GM20000 (cell line): Measurements from ENCODE around the gene COL4A2.
A peak's percentile ranks its signal among the peaks of the same experiment; 100 is the strongest.

Experiments used
- DNase-seq: peaks from one replicate; pipeline ENCODE4 v3.0.0; 2012; ENCODE audit warnings: low spot score
- TF ChIP-seq, protein P1 (sequence below): IDR thresholded peaks from 2 replicates; pipeline ENCODE4 v1.5.1; 2012; ENCODE audit warnings: mild to moderate bottlenecking, control low read depth; ENCODE audit errors: extremely low read depth, missing control alignments

Gene COL4A2

DNA sequence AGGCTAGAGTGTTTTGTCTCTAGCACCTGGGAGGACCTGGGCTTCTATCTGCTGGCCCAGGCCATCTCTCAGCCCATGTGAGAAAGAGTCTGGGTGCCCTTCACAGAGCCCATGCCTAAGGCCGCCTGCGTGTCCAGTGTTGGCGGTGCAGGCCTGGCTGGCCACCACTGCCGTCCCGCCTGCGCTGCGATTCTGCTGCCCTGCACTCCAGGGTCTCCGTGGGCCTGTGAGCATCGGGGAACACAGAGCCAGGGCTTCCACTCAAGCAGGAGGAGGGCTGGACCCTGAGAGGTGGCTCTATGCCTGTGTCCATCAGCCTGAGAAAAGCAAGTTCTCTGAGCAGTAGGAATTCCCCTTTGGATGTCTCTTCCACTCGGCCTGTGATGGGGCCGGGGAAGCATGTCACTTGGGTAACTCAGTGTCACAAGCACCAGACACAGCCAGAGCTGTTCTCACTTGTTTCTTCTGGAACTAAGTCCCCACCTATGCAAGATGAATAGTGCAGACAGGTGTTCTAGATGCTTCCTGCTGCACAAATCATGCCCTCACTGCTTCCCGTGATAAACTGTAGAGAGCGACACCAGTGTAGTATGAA, 160.5 kb downstream of the COL4A2 start:
- no peak for DNase-seq
- TF ChIP-seq, protein P1, sequence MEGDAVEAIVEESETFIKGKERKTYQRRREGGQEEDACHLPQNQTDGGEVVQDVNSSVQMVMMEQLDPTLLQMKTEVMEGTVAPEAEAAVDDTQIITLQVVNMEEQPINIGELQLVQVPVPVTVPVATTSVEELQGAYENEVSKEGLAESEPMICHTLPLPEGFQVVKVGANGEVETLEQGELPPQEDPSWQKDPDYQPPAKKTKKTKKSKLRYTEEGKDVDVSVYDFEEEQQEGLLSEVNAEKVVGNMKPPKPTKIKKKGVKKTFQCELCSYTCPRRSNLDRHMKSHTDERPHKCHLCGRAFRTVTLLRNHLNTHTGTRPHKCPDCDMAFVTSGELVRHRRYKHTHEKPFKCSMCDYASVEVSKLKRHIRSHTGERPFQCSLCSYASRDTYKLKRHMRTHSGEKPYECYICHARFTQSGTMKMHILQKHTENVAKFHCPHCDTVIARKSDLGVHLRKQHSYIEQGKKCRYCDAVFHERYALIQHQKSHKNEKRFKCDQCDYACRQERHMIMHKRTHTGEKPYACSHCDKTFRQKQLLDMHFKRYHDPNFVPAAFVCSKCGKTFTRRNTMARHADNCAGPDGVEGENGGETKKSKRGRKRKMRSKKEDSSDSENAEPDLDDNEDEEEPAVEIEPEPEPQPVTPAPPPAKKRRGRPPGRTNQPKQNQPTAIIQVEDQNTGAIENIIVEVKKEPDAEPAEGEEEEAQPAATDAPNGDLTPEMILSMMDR: no peak

DNA sequence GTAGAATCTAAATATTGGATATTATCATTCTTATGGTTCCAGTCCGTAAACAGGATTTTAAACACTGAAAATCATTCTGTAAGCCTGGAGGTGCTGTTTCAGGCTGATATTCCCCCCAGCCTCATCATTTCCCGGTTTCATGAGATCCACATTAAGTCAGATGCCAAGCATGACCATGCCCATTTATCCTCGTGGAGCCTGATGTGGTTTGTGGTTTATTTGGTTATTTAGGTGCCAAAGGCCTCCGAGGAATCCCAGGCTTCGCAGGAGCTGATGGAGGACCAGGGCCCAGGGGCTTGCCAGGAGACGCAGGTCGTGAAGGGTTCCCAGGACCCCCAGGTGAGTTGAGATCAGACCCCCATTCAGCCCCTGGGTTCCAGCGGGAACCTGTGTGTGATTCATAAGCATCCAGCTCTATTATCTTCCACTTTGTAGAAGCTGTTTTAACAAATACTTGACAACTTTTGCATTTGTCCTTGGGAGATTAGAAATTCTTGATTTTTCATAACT, 162.0 kb downstream of the COL4A2 start:
- TF ChIP-seq, protein P1: no peak
- DNase-seq: no peak

DNA sequence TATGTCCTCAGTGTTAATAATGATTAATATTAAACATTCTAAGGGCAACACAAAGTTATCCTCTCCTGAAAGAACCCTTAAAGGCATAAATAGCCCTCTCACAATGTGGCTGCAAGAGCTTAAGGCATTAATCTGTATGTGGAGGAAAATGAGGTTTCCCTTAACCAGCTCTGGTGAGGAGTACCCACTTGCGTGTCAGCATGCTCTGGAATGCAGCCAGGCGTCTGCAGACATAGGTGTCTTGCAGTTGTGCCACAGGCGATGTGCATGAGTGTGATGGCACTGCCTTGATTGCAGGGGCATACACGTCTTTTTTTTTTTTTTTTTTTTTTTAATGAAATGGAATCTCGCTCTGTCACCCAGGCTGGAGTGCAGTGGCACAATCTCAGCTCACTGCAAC, 162.5 kb downstream of the COL4A2 start:
- DNase-seq: no peak
- TF ChIP-seq, protein P1: no peak

DNA sequence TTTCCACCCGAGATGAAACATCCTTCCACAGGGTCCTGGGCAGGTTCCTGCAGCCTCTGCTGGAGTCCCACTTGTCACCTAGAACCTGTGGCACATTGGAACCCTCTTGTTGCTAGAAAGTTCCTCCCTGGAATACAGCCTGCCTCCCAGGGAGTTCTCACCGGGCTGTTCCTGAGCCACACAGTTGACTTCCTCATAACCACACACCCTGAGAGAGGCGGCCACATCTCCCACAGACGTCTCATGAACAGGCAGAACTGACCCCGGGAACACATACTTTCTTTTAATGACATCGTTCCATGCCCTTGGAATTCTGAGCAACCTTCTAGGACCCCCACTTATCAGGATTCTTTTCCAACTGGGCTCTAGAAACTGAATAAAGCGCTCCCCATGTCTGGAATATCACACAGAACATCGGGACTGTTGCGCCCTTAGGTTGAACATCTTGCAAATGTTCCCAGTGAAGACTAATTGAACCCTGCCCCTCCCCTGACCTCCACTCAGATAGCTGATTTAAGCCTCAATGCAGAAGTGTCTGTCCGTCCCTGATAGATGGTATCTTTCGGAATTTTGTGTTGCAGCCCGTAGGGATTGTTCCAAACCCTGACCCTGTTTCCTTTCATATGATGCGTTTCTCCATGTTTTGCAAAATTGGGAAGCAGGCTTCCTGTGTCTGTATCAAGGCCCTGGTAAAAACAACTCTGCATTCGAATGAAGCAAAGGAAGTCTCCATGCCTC, 163.4 kb downstream of the COL4A2 start:
- TF ChIP-seq, protein P1: no peak
- DNase-seq: no peak

DNA sequence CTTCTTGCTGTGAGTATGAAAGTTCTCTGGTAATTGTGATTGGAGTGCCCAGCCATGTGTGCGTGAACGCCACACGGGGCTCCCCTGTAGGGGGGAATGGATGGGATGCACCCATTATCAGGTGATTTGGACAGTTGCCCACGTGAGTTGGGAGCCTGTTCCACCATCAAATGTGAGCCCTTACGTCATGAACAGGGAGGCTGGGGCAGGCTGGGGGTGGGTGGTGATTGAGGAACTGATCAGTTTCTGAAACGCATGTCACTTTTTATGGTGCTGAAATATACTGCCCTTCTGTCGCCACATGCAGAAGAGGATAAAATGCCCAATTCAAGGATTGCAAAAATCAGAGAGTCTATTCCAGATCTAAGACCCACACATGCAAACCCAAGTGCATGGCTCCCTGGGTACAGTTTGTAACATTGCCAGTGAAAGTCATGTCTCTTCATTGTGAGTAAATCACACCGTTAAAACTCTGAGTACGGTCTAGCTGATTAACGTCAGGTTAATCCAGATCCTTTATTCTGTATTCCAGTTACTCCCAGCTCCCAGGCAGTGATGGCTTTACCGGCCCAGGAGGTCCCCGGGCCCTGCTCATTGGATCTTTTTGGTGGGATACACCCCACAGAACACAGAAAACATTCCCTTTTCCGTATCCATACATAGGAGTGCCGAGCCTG, 164.2 kb downstream of the COL4A2 start:
- TF ChIP-seq, protein P1: no peak
- peak; percentile 58 for DNase-seq

DNA sequence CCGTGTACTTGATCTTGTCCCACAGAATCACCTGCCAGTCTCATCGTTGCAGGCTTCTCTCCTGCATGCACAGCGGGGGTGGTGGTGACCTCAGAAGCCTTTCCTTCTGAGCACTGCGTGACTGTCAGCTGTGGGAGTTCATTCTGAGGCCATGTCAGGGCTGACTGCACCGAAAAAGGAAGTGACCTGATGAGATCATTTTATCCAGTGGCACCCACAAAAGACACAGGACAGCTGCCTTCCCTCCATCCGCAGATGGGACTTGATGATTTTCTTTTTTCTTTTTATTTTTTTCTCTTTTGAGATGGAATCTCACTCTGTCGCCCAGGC, 164.7 kb downstream of the COL4A2 start:
- DNase-seq: peak; percentile 91
- TF ChIP-seq, protein P1: no peak
